GM12875 (cell line): Measurements from ENCODE around the gene BEND4.
A peak's percentile ranks its signal among the peaks of the same experiment; 100 is the strongest.

Experiments used
- H3K4me3 ChIP-seq: one replicate; pipeline ENCODE4 v1.5.1; 2011; ENCODE audit warnings: low read depth, low read length, control low read depth
- CTCF ChIP-seq: IDR thresholded peaks from 2 replicates; pipeline ENCODE4 v1.5.1; 2011; ENCODE audit warnings: low read depth, mild to moderate bottlenecking, control low read depth, inconsistent platforms, low read length, moderate library complexity, borderline replicate concordance; ENCODE audit not compliant: insufficient read depth

The BEND4 gene

DNA sequence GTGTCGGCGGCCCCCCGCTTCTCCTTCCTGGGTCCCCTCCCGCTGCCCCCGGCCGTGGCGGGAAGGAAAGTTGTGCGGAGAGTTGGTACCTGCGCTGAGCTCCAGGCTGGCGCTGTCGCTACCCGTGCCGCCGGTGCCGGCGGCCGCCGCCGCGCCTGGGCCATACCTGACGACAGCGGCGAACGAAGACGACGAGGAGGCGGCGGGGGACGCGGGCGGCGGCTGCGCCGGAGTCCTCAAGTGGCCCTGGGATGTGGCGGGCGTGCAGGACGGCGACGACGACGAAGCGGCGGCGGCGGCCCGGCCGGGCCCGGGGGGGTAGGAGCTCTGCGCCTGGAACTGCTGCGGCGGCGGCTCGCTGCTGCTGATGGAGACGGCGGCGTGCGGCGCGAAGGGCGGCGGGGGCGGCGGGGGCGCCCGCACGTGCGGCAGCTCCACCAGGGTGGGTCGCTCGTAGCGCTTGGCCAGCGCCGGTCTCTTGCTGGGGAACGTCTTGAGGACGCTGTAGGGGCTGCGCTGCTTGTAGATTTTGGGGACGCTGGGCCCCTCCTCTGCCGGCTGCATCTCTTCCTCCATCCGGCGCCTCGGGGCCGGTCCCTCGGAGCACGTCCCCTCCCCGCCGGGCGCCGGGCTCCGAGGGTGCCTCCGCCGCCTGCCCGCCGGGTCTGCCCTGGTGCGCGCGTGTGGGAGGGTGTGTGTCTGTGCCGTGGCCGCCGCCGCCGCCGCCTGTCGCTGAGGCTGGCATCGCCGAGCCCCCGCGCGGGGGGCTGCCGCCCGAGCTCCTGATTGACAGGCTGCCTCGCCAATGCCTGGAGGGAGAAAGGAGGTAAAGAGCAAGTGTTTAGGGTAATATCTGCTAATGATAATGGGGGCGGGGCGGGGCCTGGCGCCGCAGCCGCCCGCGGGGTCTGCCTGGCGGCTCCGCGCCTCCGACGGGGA lies 618 bp downstream of the BEND4 start:
- no peak for TF ChIP-seq CTCF

DNA sequence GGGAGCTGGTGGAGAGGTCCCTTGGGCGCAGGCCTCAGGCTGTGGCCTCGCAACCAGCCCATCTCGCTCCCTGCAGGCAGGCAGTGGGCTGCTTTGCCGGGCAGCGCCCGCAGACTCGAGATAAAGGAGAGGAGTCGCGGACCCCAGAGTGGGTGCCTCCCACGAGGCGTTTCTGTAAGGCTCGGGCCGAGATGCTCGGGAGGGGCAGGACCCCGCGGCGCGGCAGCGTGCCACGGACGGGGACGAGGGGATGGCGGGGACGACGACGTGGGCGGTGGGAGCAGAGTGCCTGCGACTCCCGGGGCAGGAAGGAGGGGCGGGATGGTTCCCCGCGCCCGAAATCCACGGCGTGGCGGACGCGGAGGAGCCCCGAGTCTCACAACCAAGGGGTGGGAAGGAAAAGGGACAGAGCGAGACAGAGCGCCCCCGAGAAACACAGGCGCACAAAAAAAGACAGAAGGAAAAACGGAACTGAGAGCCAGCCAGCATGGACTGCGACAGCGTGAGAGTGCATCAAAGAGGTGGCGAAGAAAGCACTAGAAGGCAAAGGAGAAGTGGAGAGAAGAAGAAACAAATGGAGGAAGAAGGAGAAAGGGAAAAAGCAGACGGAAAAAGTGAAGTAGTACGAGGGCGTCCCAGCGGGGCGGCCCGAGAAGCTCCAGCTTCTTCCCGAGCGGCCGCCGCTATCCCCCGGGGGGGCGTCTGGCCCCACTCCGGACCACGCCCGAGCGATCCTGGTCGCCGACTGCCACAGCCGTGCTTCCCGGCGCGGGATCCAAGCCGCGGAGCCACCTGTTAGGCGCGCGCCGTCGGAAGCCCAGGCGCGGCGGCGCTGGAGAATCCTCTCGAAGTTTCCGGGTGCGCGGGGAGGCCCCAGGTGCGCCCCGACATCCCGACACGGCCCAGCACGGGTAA lies 1.5 kb downstream of the BEND4 start:
- peak overlapping the region; percentile 48 for H3K4me3 ChIP-seq
- TF ChIP-seq CTCF = no peak

More for the DNA sequence above, 618 bp downstream of the BEND4 start:
- peak overlapping the region; percentile 48 for H3K4me3 ChIP-seq

GRCh38 chr4:42149004-42149403 lies 3.5 kb downstream of the BEND4 start:
- TF ChIP-seq CTCF = no peak
- no peak overlapping the region for H3K4me3 ChIP-seq

DNA sequence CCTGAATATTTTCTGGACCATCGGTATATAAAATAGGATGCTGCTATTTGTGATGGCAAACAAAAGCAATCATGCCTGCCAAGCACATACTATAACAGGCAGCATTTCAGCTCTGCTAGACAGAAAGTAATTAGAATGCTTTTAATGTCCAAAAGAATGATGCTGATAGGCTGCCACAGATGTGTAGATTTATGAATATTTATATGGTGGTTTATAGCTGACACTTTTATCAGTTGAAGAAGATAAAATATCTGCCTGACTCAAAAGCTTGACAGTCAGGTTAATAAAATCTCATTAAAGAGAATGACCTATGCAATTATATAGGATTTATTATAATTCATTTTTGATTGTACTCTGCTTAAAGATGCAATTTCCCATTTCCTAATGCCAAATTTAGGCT lies 4.0 kb downstream of the BEND4 start:
- no peak overlapping the region for H3K4me3 ChIP-seq
- TF ChIP-seq CTCF = no peak

DNA sequence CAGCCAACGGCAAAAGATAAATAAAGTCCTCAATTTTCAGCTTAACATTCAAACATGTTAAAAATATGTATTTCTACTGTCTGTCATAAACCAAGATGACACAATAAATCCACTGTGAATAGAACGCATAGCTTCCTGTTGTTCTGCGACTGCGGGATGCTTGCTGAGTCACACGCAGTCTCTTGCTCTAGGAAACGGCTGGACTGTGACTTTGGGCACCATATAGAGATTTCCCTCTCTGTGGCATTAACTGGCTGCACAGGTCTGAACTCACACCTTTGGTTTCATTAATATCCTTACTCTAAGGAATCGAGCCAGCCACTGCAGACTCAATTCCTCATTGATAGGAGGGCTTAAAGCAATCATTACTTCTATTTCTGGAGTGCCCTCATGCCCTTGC lies 8.4 kb downstream of the BEND4 start:
- TF ChIP-seq CTCF = no peak
- no peak overlapping the region for H3K4me3 ChIP-seq

GRCh38 chr4:42142591-42142990 lies 9.9 kb downstream of the BEND4 start:
- TF ChIP-seq CTCF = no peak
- no peak overlapping the region for H3K4me3 ChIP-seq

- H3K4me3 ChIP-seq = no peak overlapping the region
- no peak for TF ChIP-seq CTCF
Measured at GRCh38 chr4:42136371-42136770, 16.1 kb downstream of the BEND4 start.
